H1 (cell line): ENCODE results near the gene MTR. TPM values are rescaled to one million over a fixed set of nuclear protein-coding genes. Genes with fewer than 3 reads are reported as not detected.

Source experiments
- CTCF ChIA-PET: fragments of 300-600 bp; sonication (Branson Sonifier 250); formaldehyde crosslinking; loops from one replicate; lab custom pipeline; 2021; ENCODE audit not compliant: partially characterized antibody; lab: Charles Lee
- POLR2A ChIA-PET: fragments of 300-600 bp; sonication (Branson Sonifier 250); formaldehyde crosslinking; loops from one replicate; lab custom pipeline; 2021; ENCODE audit warnings: inconsistent platforms; ENCODE audit not compliant: partially characterized antibody; lab: Charles Lee
- DNase-seq, 2 experiments: peaks; one replicate each; pipeline versions ENCODE4 v3.0.0 to v3.0.0-alpha.2; 2010 to 2022; ENCODE audit warnings: low spot score in 2 of 2, low read depth in 1 of 2, mixed read lengths in 1 of 2
- FAIRE-seq: peaks from 2 replicates; lab custom pipeline; 2011; peaks lifted over from hg19 to GRCh38; lab: Jason Lieb, UNC
- H2AFZ ChIP-seq: 2 replicates; pipeline ENCODE4 v1.8.1; 2012; ENCODE audit warnings: low read length, inconsistent platforms
- H2AK5ac ChIP-seq: 2 replicates; pipeline ENCODE4 v1.6.1; 2013; ENCODE audit warnings: low read depth, low read length
- H2BK120ac ChIP-seq: replicated peaks from 2 replicates; pipeline ENCODE3; 2013; ENCODE audit warnings: low read depth, low read length, inconsistent platforms
- H2BK12ac ChIP-seq: 2 replicates; pipeline ENCODE4 v1.6.1; 2013; ENCODE audit warnings: low read depth, low read length
- H2BK15ac ChIP-seq: 2 replicates; pipeline ENCODE4 v1.6.1; 2013; ENCODE audit warnings: low read length
- H2BK20ac ChIP-seq: 2 replicates; pipeline ENCODE4 v1.6.1; 2013; ENCODE audit warnings: low read length
- H2BK5ac ChIP-seq: 2 replicates; pipeline ENCODE4 v1.6.1; 2013; ENCODE audit warnings: low read depth, low read length
- H3K14ac ChIP-seq: 2 replicates; pipeline ENCODE4 v1.6.1; 2013; ENCODE audit warnings: inconsistent platforms; ENCODE audit not compliant: insufficient read length
- H3K18ac ChIP-seq: 2 replicates; pipeline ENCODE4 v1.6.1; 2013; ENCODE audit warnings: low read length; ENCODE audit errors: extremely low read depth
- H3K23ac ChIP-seq: 2 replicates; pipeline ENCODE4 v1.6.1; 2013; ENCODE audit warnings: inconsistent platforms; ENCODE audit not compliant: insufficient read length
- H3K23me2 ChIP-seq: 2 replicates; pipeline ENCODE4 v1.6.1; 2013; ENCODE audit warnings: low read depth, low read length
- H3K27ac ChIP-seq: 2 replicates; pipeline ENCODE4 v1.6.1; 2011; ENCODE audit warnings: low read depth, low read length, inconsistent platforms
- H3K27me3 ChIP-seq, 4 experiments: replicated peaks in 1 of 4; 1 replicate in 1 of 4; 2 replicates in 3 of 4; pipeline versions ENCODE4 v1.6.1 to v1.8.1; 2011 to 2013; ENCODE audit warnings: low read length in 3 of 4, mild to moderate bottlenecking in 3 of 4, inconsistent platforms in 2 of 4, mixed read lengths in 2 of 4, moderate library complexity in 1 of 4; ENCODE audit not compliant: control insufficient read depth in 3 of 4, insufficient read depth in 3 of 4; ENCODE audit errors: extremely low read depth in 1 of 4
- H3K36me3 ChIP-seq, 4 experiments: 2 replicates each; pipeline versions ENCODE4 v1.6.1 to v1.8.1; 2011 to 2013; ENCODE audit warnings: mild to moderate bottlenecking in 4 of 4, low read length in 3 of 4, moderate library complexity in 2 of 4, control low read depth in 1 of 4, inconsistent platforms in 1 of 4; ENCODE audit not compliant: insufficient read depth in 4 of 4, control insufficient read depth in 2 of 4
- H3K4ac ChIP-seq: replicated peaks from 2 replicates; pipeline ENCODE3; 2013; ENCODE audit warnings: low read length, low read depth, mixed read lengths, inconsistent platforms; ENCODE audit not compliant: insufficient read length
- H3K4me1 ChIP-seq, 4 experiments: replicated peaks in 1 of 4; 1 replicate in 1 of 4; 2 replicates in 3 of 4; pipeline versions ENCODE4 v1.6.1 to v1.8.1; 2011 to 2013; ENCODE audit warnings: low read length in 3 of 4, inconsistent platforms in 2 of 4, mixed read lengths in 1 of 4; ENCODE audit not compliant: insufficient read depth in 4 of 4, control insufficient read depth in 3 of 4
- H3K4me2 ChIP-seq, 2 experiments: 2 replicates each; pipeline versions ENCODE4 v1.6.1 to v1.8.1; 2011 to 2013; ENCODE audit warnings: low read depth in 2 of 2, low read length in 2 of 2, control low read depth in 1 of 2, inconsistent platforms in 1 of 2, mild to moderate bottlenecking in 1 of 2; ENCODE audit not compliant: insufficient read depth in 1 of 2
- H3K4me3 ChIP-seq, 4 experiments: fragments of 200-600, 300-600 bp in 1 of 4; sonication (generic), shearing (Covaris generic), sonication (Bioruptor Twin) in 1 of 4; 2 replicates each; pipeline versions ENCODE4 v1.5.1 to v1.8.1; 2011 to 2016; ENCODE audit warnings: low read length in 4 of 4, low read depth in 3 of 4, control low read depth in 2 of 4, inconsistent platforms in 2 of 4, mild to moderate bottlenecking in 2 of 4, mixed read lengths in 1 of 4, moderate library complexity in 1 of 4; ENCODE audit not compliant: insufficient read depth in 2 of 4; ENCODE audit errors: extremely low read depth in 1 of 4
- H3K56ac ChIP-seq: replicated peaks from 2 replicates; pipeline ENCODE3; 2013; ENCODE audit warnings: low read depth, mild to moderate bottlenecking, mixed read lengths, low read length, inconsistent platforms; ENCODE audit not compliant: insufficient read length
- H3K79me1 ChIP-seq: 2 replicates; pipeline ENCODE4 v1.6.1; 2013; ENCODE audit warnings: low read depth, low read length, control low read depth
- H3K79me2 ChIP-seq, 2 experiments: 2 replicates each; pipeline versions ENCODE4 v1.6.1 to v1.8.1; 2012 to 2013; ENCODE audit warnings: low read length in 2 of 2, mild to moderate bottlenecking in 2 of 2, inconsistent platforms in 1 of 2; ENCODE audit not compliant: insufficient read depth in 2 of 2, control insufficient read depth in 1 of 2
- H3K9ac ChIP-seq, 4 experiments: replicated peaks in 1 of 4; 1 replicate in 1 of 4; 2 replicates in 3 of 4; pipeline versions ENCODE4 v1.6.1 to v1.8.1; 2011 to 2013; ENCODE audit warnings: low read depth in 3 of 4, low read length in 3 of 4, control low read depth in 2 of 4, mild to moderate bottlenecking in 2 of 4, moderate library complexity in 2 of 4, inconsistent platforms in 1 of 4; ENCODE audit errors: extremely low read depth in 1 of 4
- H3K9me3 ChIP-seq, 2 experiments: 2 replicates each; pipeline versions ENCODE4 v1.6.1 to v1.8.1; 2012 to 2013; ENCODE audit warnings: mild to moderate bottlenecking in 2 of 2, moderate library complexity in 2 of 2, control low read depth in 1 of 2, inconsistent platforms in 1 of 2, low read depth in 1 of 2, low read length in 1 of 2, mixed read lengths in 1 of 2; ENCODE audit not compliant: insufficient read depth in 2 of 2
- H4K20me1 ChIP-seq, 2 experiments: replicated peaks in 1 of 2; 2 replicates each; pipeline versions ENCODE3 to v1.8.1; 2011 to 2013; ENCODE audit warnings: inconsistent platforms in 2 of 2, low read length in 2 of 2, mild to moderate bottlenecking in 1 of 2; ENCODE audit not compliant: insufficient read depth in 2 of 2, control insufficient read depth in 1 of 2
- H4K5ac ChIP-seq: 2 replicates; pipeline ENCODE4 v1.6.1; 2013; ENCODE audit warnings: low read length, low read depth, mixed read lengths, inconsistent platforms; ENCODE audit not compliant: insufficient read length
- H4K8ac ChIP-seq: 2 replicates; pipeline ENCODE4 v1.8.0; 2013; ENCODE audit warnings: mild to moderate bottlenecking, moderate library complexity, low read length, inconsistent platforms; ENCODE audit not compliant: insufficient read depth; ENCODE audit errors: extremely low read depth
- H4K91ac ChIP-seq: replicated peaks from 2 replicates; pipeline ENCODE3; 2013; ENCODE audit warnings: low read length, mixed read lengths, inconsistent platforms; ENCODE audit not compliant: insufficient read length
- CEBPB ChIP-seq: IDR thresholded peaks from 2 replicates; pipeline ENCODE4 v1.6.1; 2012; ENCODE audit warnings: low read depth, low read length
- FOSL1 ChIP-seq: IDR thresholded peaks from 2 replicates; pipeline ENCODE4 v1.6.1; 2011; ENCODE audit warnings: mild to moderate bottlenecking, low read depth, low read length, moderate library complexity; ENCODE audit not compliant: insufficient read depth
- GTF2F1 ChIP-seq: IDR thresholded peaks from 2 replicates; pipeline ENCODE4 v1.6.1; 2012; ENCODE audit warnings: low read depth, low read length, improper control_type of control experiment, borderline replicate concordance
- KDM4A ChIP-seq: IDR thresholded peaks from one replicate; pipeline ENCODE4 v1.7.1; 2012; ENCODE audit warnings: low read depth, mild to moderate bottlenecking, moderate library complexity, low read length, inconsistent platforms; ENCODE audit not compliant: severe bottlenecking
- NANOG ChIP-seq: IDR thresholded peaks from 2 replicates; pipeline ENCODE4 v1.6.1; 2011; ENCODE audit warnings: low read length, low read depth, mild to moderate bottlenecking, inconsistent platforms; ENCODE audit not compliant: insufficient read depth, poor library complexity, severe bottlenecking
- POU5F1 ChIP-seq: IDR thresholded peaks from 2 replicates; pipeline ENCODE4 v1.6.1; 2011; ENCODE audit warnings: low read depth, mild to moderate bottlenecking, low read length, moderate library complexity
- RAD21 ChIP-seq, 2 experiments: IDR thresholded peaks in 1 of 2; conservative IDR thresholded peaks in 1 of 2; 2 replicates each; pipeline ENCODE4 v1.6.1; 2011; ENCODE audit warnings: low read depth in 2 of 2, low read length in 2 of 2, improper control_type of control experiment in 1 of 2, inconsistent platforms in 1 of 2, mild to moderate bottlenecking in 1 of 2, moderate library complexity in 1 of 2
- SAP30 ChIP-seq: fragments of 300-600 bp; sonication (generic); IDR thresholded peaks from 2 replicates; pipeline ENCODE4 v1.7.1; 2012; ENCODE audit warnings: low read length, moderate library complexity, mild to moderate bottlenecking, inconsistent platforms; ENCODE audit not compliant: insufficient read depth, insufficient replicate concordance
- SIRT6 ChIP-seq: IDR thresholded peaks from one replicate; pipeline ENCODE4 v1.7.1; 2012; ENCODE audit warnings: low read length, inconsistent platforms
- YY1 ChIP-seq: IDR thresholded peaks from 2 replicates; pipeline ENCODE4 v1.6.1; 2011; ENCODE audit warnings: low read depth, mild to moderate bottlenecking, low read length
- WGBS, 2 experiments: shearing (Covaris generic) in 1 of 2; methylation state at CpG; one replicate each; pipeline versions ENCODE4 v1.1.6 to v1.1.7; 2013 to 2015; ENCODE audit warnings: low lambda C conversion rate in 2 of 2, mixed read lengths in 2 of 2, inconsistent platforms in 1 of 2, low coverage in 1 of 2, missing lambda C conversion rate in 1 of 2; ENCODE audit not compliant: insufficient replicate concordance in 2 of 2, insufficient coverage in 1 of 2, insufficient read length in 1 of 2; ENCODE audit errors: extremely low coverage in 1 of 2, missing lambda C conversion rate in 1 of 2; 5-methylcytosine and 5-hydroxymethylcytosine counted together
- polyA plus RNA-seq, 7 experiments: library from polyadenylated mRNA; depleted of rRNA in 3 of 7; stranded (reverse) in 5 of 7; unstranded in 2 of 7; fragments of >200 nt in 5 of 7; fragments of 200-250 nt in 2 of 7; gene quantifications; 1 replicate in 5 of 7; 2 replicates in 1 of 7; 4 replicates in 1 of 7; pipeline versions ENCODE4 v1.2.1 to v1.2.3, GENCODE V29; 2011 to 2013; ENCODE audit warnings: missing spikeins in 2 of 7, mixed read lengths in 2 of 7
- total RNA-seq: library from RNA; stranded (reverse); fragmentation: NEBNext Ultra II Directional; extraction: Animal tissue kit (Norgen Biotek cat#: 25700); gene quantifications from 2 replicates; pipeline ENCODE4 v1.2.1, GENCODE V29; 2021

Gene MTR
- total and polyA plus RNA-seq, 2 of the 8 experiments (the other 6 are each of a cell fraction or from before 2014, with no cell fraction given), result 4.8 to 27.4 TPM

GRCh38 chr1:236830560-236830959 lies 35.5 kb downstream of the MTR start:
- CTCF ChIA-PET, result interaction anchor here (0.6 to 1.2 kb wide), 2 partner anchors 296 to 976 kb away, joined by 3 read pairs; no protein-coding TSS in a partner anchor
- WGBS, 2 experiments, result 95% methylated on average over 6 of the region's 6 CpGs; no CpG with 5 or more reads in 1 of the 2 experiments
- TF ChIP-seq KDM4A, result no peak
- TF ChIP-seq CEBPB, result no peak
- no peak for TF ChIP-seq SIRT6
- TF ChIP-seq FOSL1, result no peak
- no peak for TF ChIP-seq SAP30
- no peak for TF ChIP-seq POU5F1
- no peak for TF ChIP-seq NANOG
- no peak for TF ChIP-seq RAD21 (IDR thresholded peaks at IDR 0.05 in 1 of 2, conservative IDR thresholded peaks at IDR 0.05 in 1 of 2; ENCODE audit: low read depth in 2 of 2, low read length in 2 of 2)
- no peak for TF ChIP-seq YY1
- no peak for TF ChIP-seq GTF2F1

More at GRCh38 chr1:236830560-236830959, 35.5 kb downstream of the MTR start:
- Histone ChIP-seq H3K23me2 (no peaks in the 10 kb centered on the region), H2BK20ac (no peak overlapping the region), H3K9ac (no peak overlapping the region), H3K27me3 (no peaks in the 10 kb centered on the region), H2AFZ (no peak overlapping the region), H3K14ac (no peak overlapping the region), H4K91ac (no peak overlapping the region), H4K8ac (no peak overlapping the region), H2BK12ac (no peak overlapping the region), H3K79me1 (no peaks in the 10 kb centered on the region), H4K20me1 (no peaks in the 10 kb centered on the region), H3K4me1 (no peaks in the 10 kb centered on the region), H3K36me3 (peaks cover 1 to 43% (median 20%) of the 10 kb centered on the region in 4 experiments), H2BK120ac (no peak overlapping the region), H3K79me2 (no peaks in the 10 kb centered on the region), H3K56ac (no peak overlapping the region), H4K5ac (no peak overlapping the region), H3K18ac (no peak overlapping the region), H3K23ac (no peak overlapping the region), H3K4me2 (no peak overlapping the region), H3K4ac (no peak overlapping the region), H3K27ac (no peak overlapping the region), H3K9me3 (no peaks in the 10 kb centered on the region), H2BK5ac (no peak overlapping the region), H2BK15ac (no peak overlapping the region), H2AK5ac (no peak overlapping the region), H3K4me3 (no peak overlapping the region)
- FAIRE-seq (no peak), DNase-seq (no peak)
- POLR2A ChIA-PET, result no interaction called here
